IMR-90 (cell line): Measurements from ENCODE around the gene HES1.

Experiments
- BHLHE40 ChIP-seq: fragments of 150-350 bp; IDR thresholded peaks from 2 replicates; pipeline ENCODE4 v1.6.1; 2016; ENCODE audit warnings: mild to moderate bottlenecking, low read depth, low read length
- CEBPB ChIP-seq: IDR thresholded peaks from 2 replicates; pipeline ENCODE4 v1.6.1; 2012; ENCODE audit warnings: low read depth, low read length, improper control_type of control experiment
- CHD1 ChIP-seq: IDR thresholded peaks from 2 replicates; pipeline ENCODE4 v1.6.1; 2012; ENCODE audit warnings: low read depth, low read length, improper control_type of control experiment
- CTCF ChIP-seq: conservative IDR thresholded peaks from 2 replicates; pipeline ENCODE4 v1.5.1; 2012; ENCODE audit warnings: mild to moderate bottlenecking, low read depth, low read length, improper control_type of control experiment
- MAFK ChIP-seq: IDR thresholded peaks from 2 replicates; pipeline ENCODE4 v1.6.1; 2012; ENCODE audit warnings: low read depth, low read length, improper control_type of control experiment
- MAZ ChIP-seq: IDR thresholded peaks from 2 replicates; pipeline ENCODE4 v1.6.1; 2012; ENCODE audit warnings: low read depth, mild to moderate bottlenecking, low read length, improper control_type of control experiment, moderate library complexity, borderline replicate concordance
- MXI1 ChIP-seq: IDR thresholded peaks from 2 replicates; pipeline ENCODE4 v1.6.1; 2012; ENCODE audit warnings: low read depth, mild to moderate bottlenecking, low read length, moderate library complexity, borderline replicate concordance
- NFE2L2 ChIP-seq: fragments of 150-350 bp; IDR thresholded peaks from 2 replicates; pipeline ENCODE4 v1.6.1; 2016; ENCODE audit warnings: low read depth, mild to moderate bottlenecking, low read length
- POLR2A ChIP-seq: IDR thresholded peaks from 2 replicates; pipeline ENCODE4 v1.6.1; 2012; ENCODE audit warnings: mild to moderate bottlenecking, low read depth, low read length
- RAD21 ChIP-seq: IDR thresholded peaks from 2 replicates; pipeline ENCODE4 v1.6.1; 2012; ENCODE audit warnings: low read length, improper control_type of control experiment
- RCOR1 ChIP-seq: IDR thresholded peaks from 2 replicates; pipeline ENCODE4 v1.6.1; 2012; ENCODE audit warnings: mild to moderate bottlenecking, low read length, improper control_type of control experiment; ENCODE audit not compliant: insufficient replicate concordance
- RFX5 ChIP-seq: IDR thresholded peaks from 2 replicates; pipeline ENCODE4 v1.8.0; 2012; ENCODE audit warnings: low read depth, mild to moderate bottlenecking, low read length, moderate library complexity
- USF2 ChIP-seq: fragments of 150-350 bp; IDR thresholded peaks from 2 replicates; pipeline ENCODE4 v1.6.1; 2017; ENCODE audit warnings: mild to moderate bottlenecking, antibody characterized with exemption, low read length, low read depth

- TF ChIP-seq RFX5: no peak
- TF ChIP-seq CEBPB: no peak
- TF ChIP-seq CTCF: no peak
- TF ChIP-seq USF2: no peak
- TF ChIP-seq MAFK: no peak
- no peak for TF ChIP-seq RAD21
- TF ChIP-seq POLR2A: no peak
- no peak for TF ChIP-seq MXI1
- TF ChIP-seq RCOR1: no peak
- no peak for TF ChIP-seq MAZ
- no peak for TF ChIP-seq NFE2L2
- TF ChIP-seq CHD1: no peak
- no peak for TF ChIP-seq BHLHE40
Measured at GRCh38 chr3:194120789-194121770, 14.9 kb upstream of the HES1 start.
